ENCODE data around the gene TMCC1.
"Not testable (repeated sequence)": the region's sequence is repeated elsewhere in the genome, so short reads cannot be mapped to it uniquely, and the experiment has no call there.

Gene TMCC1

DNA sequence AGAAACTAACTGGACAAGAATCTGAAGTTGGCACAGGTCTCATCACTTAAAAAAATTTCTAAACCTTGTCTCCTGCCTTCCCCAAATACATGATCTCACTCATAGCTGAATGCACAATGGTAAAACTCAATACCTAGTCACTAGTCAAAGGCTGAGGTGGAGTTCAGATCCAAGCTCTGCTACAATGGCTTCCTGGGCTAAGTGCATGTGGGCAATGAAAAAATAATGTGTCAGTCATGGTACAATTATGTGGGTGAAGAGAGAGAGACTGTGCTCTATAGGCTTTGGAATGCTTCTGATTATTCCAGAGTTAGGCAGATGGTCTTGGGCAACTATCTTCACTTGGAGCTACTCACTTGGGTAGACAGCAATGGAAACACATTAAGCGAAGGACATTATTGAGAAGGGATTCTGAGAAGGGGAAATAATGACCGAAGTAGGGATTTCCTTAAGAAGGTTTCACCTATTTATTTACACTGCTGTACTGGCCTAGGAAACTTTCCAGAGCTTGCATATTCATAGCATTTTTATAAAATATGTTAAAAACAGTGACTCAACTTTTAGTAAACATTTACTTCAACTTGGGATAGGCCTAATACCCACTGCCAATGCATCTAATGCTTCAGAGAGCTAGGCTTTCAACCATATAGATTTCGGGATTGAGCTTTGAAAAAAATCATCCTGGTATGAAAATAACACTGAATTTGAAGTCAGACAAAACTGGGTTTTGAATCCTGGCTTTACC is 228.3 kb downstream of the TMCC1 start:
- no peak for DNase-seq (ENCODE audit: low read depth, low spot score)
- H3K4me3 ChIP-seq (ENCODE audit: low read length) = no peak overlapping the region

- DNase-seq (ENCODE audit: low read depth, low spot score) = no peak
Observed at GRCh38 chr3:129663930-129664646, 229.4 kb downstream of the TMCC1 start.

GRCh38 chr3:129663045-129663446 is 230.5 kb downstream of the TMCC1 start:
- no peak overlapping the region for H3K4me3 ChIP-seq (ENCODE audit: low read length)
- no peak for DNase-seq (ENCODE audit: low read depth, low spot score)

More at GRCh38 chr3:129663930-129664646, 229.4 kb downstream of the TMCC1 start:
- H3K4me3 ChIP-seq (ENCODE audit: low read length) = no peak overlapping the region

DNA sequence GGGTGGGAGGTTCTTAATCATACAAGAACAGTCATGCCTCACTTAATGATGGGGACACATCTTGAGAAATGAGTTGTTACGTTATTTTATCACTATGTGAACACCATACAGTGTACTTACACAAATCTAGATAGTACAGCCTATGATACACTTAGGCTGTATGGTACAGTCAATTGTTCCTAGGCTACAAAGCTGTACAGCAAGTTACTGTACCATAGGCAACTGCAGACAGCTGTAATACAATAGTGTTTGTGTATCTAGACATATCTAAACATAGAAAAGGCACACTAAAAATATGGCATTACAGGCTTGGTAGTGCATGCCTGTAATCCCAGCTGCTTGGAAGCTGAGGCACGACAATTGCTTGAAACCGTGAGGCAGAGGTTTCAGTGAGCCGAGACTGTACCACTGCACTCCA is 231.3 kb downstream of the TMCC1 start:
- DNase-seq (ENCODE audit: low read depth, low spot score) = no peak
- H3K4me3 ChIP-seq (ENCODE audit: low read length) = no peak overlapping the region

GRCh38 chr3:129661766-129662165 is 231.7 kb downstream of the TMCC1 start:
- no peak for DNase-seq (ENCODE audit: low read depth, low spot score)
- no peak overlapping the region for H3K4me3 ChIP-seq (ENCODE audit: low read length)

DNA sequence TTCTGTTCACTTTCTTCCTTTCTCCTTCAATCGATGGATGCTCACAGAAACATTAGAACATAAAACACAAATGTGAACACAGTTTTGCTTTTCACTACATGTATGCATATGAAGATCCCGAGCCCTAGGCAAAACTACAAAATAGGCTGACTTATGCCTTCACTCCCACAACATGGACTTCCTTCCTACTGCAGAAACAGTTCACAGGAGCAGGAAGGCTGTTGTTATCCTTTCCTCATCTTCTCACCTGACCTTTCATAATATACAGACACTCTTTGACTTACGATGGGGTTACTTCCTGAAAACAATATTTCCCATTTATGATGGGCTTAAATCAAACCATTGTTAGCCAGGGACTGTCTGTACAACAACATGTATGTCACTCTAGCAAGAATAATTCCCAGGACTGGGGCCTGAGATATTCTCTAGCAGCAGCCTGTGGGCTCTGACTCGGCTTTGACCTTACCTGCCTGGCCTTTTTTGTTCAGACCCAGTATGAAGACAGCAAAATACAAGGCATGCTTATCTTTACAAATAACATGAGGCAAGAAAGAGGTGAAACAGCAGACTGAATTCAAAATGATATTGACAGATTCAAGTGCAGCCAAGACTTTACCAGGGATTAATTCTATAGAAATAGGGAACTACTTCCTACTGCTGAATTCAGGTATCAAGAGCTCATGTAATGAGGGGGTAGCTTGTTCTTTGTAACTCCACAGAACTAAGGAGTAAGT is 235.2 kb downstream of the TMCC1 start:
- DNase-seq (ENCODE audit: low read depth, low spot score) = no peak
- H3K4me3 ChIP-seq (ENCODE audit: low read length) = no peak overlapping the region

DNA sequence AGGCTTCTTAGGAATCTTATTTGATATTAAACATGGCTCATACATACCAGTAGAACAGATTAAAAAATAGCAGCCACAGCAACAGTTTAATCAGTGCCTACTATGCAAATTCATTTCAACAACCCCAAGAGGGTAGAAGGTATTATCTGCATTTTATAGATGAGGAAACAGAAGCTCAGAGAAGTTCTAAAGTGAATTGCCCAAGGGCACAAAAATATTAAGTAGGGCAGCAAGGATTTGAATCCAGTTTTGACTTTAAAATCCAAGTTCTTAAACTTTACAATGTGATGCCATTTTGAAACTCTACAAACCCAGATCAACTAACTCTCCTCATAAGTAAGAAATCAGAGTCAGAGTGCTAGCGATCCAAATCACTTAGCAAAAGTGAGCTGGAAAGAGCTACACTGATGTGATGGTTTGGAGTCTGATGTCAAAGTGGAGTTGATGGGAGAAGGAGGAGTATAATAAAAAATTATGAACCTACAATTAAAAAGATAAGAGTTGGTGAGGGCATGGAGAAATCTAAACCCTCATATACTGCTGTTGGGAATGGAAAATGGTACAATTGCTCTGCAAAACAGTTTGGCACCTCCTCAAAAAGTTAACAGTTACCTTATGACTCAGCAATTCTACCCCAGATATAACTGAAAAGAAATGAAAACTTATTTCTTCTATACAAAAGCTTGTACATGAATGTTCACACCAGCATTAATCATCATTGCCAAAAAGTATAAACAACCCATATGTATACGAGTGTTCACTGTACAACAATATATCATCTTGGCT is 236.1 kb downstream of the TMCC1 start:
- DNase-seq (ENCODE audit: low read depth, low spot score) = no peak

DNA sequence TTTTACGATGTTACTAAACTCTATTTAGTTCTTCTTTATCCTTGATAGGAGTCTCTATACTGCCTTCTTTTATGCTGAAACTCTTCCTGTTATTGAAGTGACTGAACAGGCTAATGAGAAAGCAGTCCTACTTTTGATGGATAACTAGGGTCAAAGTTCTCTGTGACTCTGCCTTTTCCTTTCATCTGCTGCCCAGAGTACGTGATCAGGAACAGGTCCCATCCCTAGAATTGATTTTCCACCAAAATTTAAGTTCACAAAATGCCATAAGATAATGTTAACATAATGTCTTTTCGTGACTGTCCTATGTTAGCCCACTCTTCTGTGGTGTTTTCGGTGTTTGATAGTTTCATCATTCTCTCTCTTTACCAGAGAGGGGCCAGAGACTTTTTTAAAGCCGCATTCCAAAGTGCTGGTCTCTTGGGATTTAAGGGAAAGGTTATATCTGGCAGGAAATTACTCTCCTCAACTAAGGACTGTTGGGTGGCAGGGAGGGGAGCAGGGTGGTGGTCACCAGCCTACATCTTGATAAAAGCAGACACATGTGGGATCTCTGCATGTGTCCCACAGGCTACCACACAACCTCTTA is 236.8 kb downstream of the TMCC1 start:
- no peak overlapping the region for H3K4me3 ChIP-seq (ENCODE audit: low read length)
- DNase-seq (ENCODE audit: low read depth, low spot score) = no peak

More for the DNA sequence above, 236.1 kb downstream of the TMCC1 start:
- no peak overlapping the region for H3K4me3 ChIP-seq (ENCODE audit: low read length)

DNA sequence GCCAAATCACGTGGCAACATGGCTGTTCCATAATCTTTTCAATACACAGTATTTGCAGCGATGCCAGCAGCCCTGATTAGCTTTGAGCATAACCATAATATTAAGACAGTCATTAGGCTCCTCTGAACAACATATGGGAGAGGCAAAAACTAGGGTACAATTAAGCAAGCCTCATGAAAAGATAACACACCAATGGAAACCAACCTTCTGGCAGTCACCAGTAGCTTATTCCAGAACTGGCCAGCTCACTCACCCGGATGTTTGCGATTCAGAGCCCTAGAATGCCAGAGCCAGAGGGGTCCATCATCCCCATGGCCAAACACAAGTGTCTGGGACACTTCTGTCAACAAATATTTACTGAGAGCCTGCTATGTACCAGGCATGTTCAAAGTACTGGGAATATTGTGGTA is 238.2 kb downstream of the TMCC1 start:
- no peak for DNase-seq (ENCODE audit: low read depth, low spot score)
- no peak overlapping the region for H3K4me3 ChIP-seq (ENCODE audit: low read length)

DNA sequence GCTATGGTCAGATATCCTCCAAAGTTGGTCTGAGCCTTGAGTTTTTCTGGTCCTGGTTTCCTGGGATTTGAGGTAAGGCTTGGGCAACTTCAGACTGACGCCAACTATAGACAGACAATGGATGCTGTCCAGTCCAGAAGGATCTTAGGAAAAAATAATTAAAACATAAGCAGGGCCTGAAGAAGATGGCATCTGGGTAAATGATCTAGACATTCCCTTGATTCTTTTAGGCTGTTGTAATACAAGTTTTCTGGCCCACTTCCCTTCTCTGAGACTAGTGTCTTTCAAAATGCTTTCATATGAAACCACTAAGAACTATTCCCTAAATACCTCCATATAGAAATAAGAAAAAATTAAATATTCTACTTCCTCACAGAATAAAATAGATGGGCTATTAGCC is 239.4 kb downstream of the TMCC1 start:
- DNase-seq (ENCODE audit: low read depth, low spot score) = no peak
- no peak overlapping the region for H3K4me3 ChIP-seq (ENCODE audit: low read length)

DNA sequence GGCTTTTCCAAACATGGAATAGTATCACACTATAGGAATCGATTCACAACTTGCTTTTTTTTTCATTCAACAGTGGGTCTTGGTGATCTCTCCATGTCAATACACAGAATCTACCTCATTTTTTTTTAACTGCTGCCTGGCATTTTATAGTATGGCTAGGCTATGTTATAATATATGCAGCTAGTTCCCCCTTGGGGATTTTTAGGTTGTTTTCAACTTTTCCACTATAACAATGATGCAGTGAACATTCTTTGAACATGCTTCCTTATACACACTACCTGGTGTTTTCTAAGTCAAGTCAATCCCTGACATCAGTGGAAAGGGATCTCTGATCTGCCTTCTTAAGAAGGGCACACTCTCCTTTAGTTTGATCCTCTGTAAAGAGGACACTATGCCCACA is 240.5 kb downstream of the TMCC1 start:
- no peak for DNase-seq (ENCODE audit: low read depth, low spot score)
- no peak overlapping the region for H3K4me3 ChIP-seq (ENCODE audit: low read length)

- no peak for DNase-seq (ENCODE audit: low read depth, low spot score)
- H3K4me3 ChIP-seq (ENCODE audit: low read length) = no peak overlapping the region
Observed at GRCh38 chr3:129651435-129652202, 241.9 kb downstream of the TMCC1 start.

DNA sequence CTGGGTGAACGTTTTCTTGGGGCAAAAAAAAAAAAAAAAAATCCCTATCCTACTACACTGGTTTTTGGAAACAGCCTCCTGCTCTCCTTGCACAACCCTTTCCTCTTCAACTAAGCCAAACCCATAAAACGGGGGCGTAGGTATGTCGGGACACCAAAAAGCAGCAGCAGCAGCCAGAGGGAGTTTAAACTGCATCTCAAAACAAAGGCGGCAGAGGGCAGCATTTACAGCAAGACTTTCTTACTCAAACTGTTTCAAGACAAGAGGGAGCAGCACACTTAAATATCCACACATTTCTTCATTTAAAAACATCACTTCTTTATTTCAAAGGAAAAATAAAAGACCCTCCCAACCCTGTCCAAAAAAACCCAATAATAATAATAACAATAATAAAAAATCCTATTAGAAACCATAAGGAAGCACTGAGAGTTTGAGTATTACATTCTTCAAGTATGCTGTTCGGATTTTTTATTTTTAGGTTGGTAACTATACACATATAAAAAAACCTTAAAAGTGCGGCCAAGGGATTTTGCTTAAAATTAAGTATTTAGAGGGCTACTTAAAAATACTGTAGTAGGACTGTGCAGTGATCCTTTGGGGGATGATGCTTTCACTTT is 243.1 kb downstream of the TMCC1 start:
- no peak overlapping the region for H3K4me3 ChIP-seq (ENCODE audit: low read length)
- peak; percentile 58 for DNase-seq (ENCODE audit: low read depth, low spot score)

DNA sequence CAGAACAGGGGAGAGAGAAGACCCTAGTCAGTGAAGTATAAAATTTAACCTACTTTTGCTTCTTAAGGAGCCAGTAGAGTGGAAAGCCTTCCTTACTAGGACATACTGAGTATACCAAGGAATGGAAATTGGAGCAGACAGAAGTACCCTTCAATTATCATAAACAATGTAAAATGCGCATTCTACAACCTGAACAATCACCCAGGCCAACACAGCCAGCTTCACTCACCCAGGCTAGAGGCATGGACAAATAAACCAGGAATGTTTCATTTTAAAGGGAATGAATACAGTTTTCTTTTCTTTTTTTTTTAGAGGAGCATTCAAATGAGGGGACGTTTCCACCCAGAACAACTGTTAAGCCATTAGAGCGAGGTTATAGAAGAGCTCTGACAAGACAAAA is 245.1 kb downstream of the TMCC1 start:
- no peak for DNase-seq (ENCODE audit: low read depth, low spot score)
- H3K4me3 ChIP-seq (ENCODE audit: low read length) = no peak overlapping the region

GRCh38 chr3:129645286-129645685 is 248.2 kb downstream of the TMCC1 start:
- DNase-seq (ENCODE audit: low read depth, low spot score) = no peak
- H3K4me3 ChIP-seq (ENCODE audit: low read length) = no peak overlapping the region

- H3K4me3 ChIP-seq (ENCODE audit: low read length) = no peak overlapping the region
Observed at GRCh38 chr3:129644836-129645235, 248.7 kb downstream of the TMCC1 start.

DNA sequence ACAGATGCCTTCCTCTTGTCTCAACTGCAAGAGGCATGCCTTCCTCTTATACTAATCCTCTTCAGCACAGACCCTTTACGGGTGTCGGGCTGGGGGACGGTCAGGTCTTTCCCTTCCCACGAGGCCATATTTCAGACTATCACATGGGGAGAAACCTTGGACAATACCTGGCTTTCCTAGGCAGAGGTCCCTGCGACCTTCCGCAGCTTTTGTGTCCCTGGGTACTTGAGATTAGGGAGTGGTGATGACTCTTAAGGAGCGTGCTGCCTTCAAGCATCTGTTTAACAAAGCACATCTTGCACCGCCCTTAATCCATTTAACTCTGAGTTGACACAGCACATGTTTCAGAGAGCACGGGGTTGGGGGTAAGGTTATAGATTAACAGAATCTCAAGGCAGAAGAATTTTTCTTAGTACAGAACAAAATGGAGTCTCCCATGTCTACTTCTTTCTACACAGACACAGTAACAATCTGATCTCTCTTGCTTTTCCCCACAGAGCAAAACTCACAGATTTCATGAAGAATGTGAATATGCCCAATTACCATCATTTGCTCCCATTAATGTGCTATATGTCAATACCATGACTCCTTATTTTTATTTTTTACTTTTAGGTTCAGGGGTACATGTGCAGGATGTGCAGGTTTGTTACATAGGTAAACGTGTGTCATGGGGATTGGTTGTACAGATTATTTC is 251.8 kb downstream of the TMCC1 start:
- not testable (repeated sequence) for H3K4me3 ChIP-seq (ENCODE audit: low read length); DNase-seq (ENCODE audit: low read depth, low spot score)

More at GRCh38 chr3:129644836-129645235, 248.7 kb downstream of the TMCC1 start:
- DNase-seq (ENCODE audit: low read depth, low spot score) = no peak

Data from Jurkat, Clone E6-1 (cell line).